HepG2 (cell line): ENCODE results near the gene ADSS1. TPM values are rescaled to one million over a fixed set of nuclear protein-coding genes. Genes with fewer than 3 reads are reported as not detected.

Experiments used
- AGO2 ChIP-seq: fragments of 200-400 bp; formaldehyde crosslinking; optimal IDR thresholded peaks from 2 replicates; pipeline ENCODE3; 2017; ENCODE audit warnings: mild to moderate bottlenecking, low read depth, low read length, moderate library complexity
- CBX2 ChIP-seq, 2 experiments: fragments of 200-600 bp in 1 of 2; sonication (generic); formaldehyde crosslinking in 1 of 2; IDR thresholded peaks; 2 replicates each; pipeline versions ENCODE4 v1.7.0 to v1.8.1; 2018 to 2022; ENCODE audit warnings: low read depth in 2 of 2, low read length in 1 of 2, mild to moderate bottlenecking in 1 of 2, missing genetic modification reagents in 1 of 2
- CERS6 ChIP-seq: sonication (generic); formaldehyde crosslinking; IDR thresholded peaks from 2 replicates; pipeline ENCODE4 v1.5.0; 2020; ENCODE audit warnings: missing genetic modification reagents
- FOXA1 ChIP-seq, 2 experiments: fragments of 450-650 bp in 1 of 2; sonication (generic) in 1 of 2; formaldehyde crosslinking in 1 of 2; IDR thresholded peaks; 2 replicates each; pipeline versions ENCODE4 v1.4.0 to v1.6.1; 2016 to 2020; ENCODE audit warnings: missing genetic modification reagents in 1 of 2
- HDAC1 ChIP-seq: sonication (generic); formaldehyde crosslinking; IDR thresholded peaks from 2 replicates; pipeline ENCODE4 v1.5.1; 2020; ENCODE audit warnings: mild to moderate bottlenecking, missing genetic modification reagents
- KLF16 ChIP-seq, 2 experiments: sonication (generic) in 1 of 2; formaldehyde crosslinking in 1 of 2; IDR thresholded peaks; 2 replicates each; pipeline versions ENCODE4 v1.6.1 to v1.8.0; 2016 to 2023; ENCODE audit warnings: missing genetic modification reagents in 2 of 2, missing compliant biosample characterization in 1 of 2
- KLF6 ChIP-seq: IDR thresholded peaks from 2 replicates; pipeline ENCODE4 v1.8.0; 2016; ENCODE audit warnings: missing biosample characterization, missing genetic modification reagents
- NCOR1 ChIP-seq: fragments of 200-600 bp; sonication (generic); IDR thresholded peaks from 2 replicates; pipeline ENCODE4 v1.7.0; 2017; ENCODE audit warnings: antibody characterized with exemption, low read length, borderline replicate concordance
- PHF21A ChIP-seq: sonication (generic); formaldehyde crosslinking; IDR thresholded peaks from 2 replicates; pipeline ENCODE4 v1.5.0; 2020; ENCODE audit warnings: mild to moderate bottlenecking, missing genetic modification reagents
- PITX1 ChIP-seq: sonication (generic); formaldehyde crosslinking; IDR thresholded peaks from 2 replicates; pipeline ENCODE4 v1.5.1; 2020; ENCODE audit warnings: mild to moderate bottlenecking, missing genetic modification reagents
- SALL2 ChIP-seq: sonication (generic); formaldehyde crosslinking; IDR thresholded peaks from 2 replicates; pipeline ENCODE4 v1.8.1; 2023; ENCODE audit warnings: mild to moderate bottlenecking, missing genetic modification reagents, inconsistent platforms
- SIN3B ChIP-seq: fragments of 150-350 bp; IDR thresholded peaks from 2 replicates; pipeline ENCODE4 v1.6.1; 2014; ENCODE audit warnings: low read length
- SMC3 ChIP-seq: IDR thresholded peaks from 2 replicates; pipeline ENCODE4 v1.6.1; 2011; ENCODE audit warnings: low read length, improper control_type of control experiment
- SSRP1 ChIP-seq: IDR thresholded peaks from 2 replicates; pipeline ENCODE4 v1.6.1; 2016; ENCODE audit warnings: control low read depth
- ZBTB49 ChIP-seq: sonication (generic); formaldehyde crosslinking; IDR thresholded peaks from 2 replicates; pipeline ENCODE4 v1.4.0; 2020; ENCODE audit warnings: missing genetic modification reagents, borderline replicate concordance
- ZNF501 ChIP-seq: sonication (generic); formaldehyde crosslinking; IDR thresholded peaks from 2 replicates; pipeline ENCODE4 v1.5.1; 2020; ENCODE audit warnings: mild to moderate bottlenecking, moderate library complexity, missing genetic modification reagents
- ZNF557 ChIP-seq: sonication (generic); formaldehyde crosslinking; IDR thresholded peaks from 2 replicates; pipeline ENCODE4 v1.4.0; 2020; ENCODE audit warnings: missing genetic modification reagents
- ZNF770 ChIP-seq: sonication (generic); formaldehyde crosslinking; IDR thresholded peaks from 2 replicates; pipeline ENCODE4 v1.5.0; 2020; ENCODE audit warnings: mild to moderate bottlenecking, missing genetic modification reagents
- polyA plus RNA-seq, 8 experiments: library from polyadenylated mRNA; depleted of rRNA in 3 of 8; stranded (reverse) in 7 of 8; unstranded in 1 of 8; fragments of >200 nt; fragmentation: Illumina TruSeq in 4 of 8; extraction: Trizol in 4 of 8; gene quantifications; 2 replicates each; pipeline versions ENCODE4 v1.2.1 to v1.2.3, GENCODE V29; 2011 to 2016; ENCODE audit warnings: low read depth in 4 of 8, missing spikeins in 1 of 8, mixed read lengths in 1 of 8; ENCODE audit not compliant: insufficient read depth in 1 of 8
- total RNA-seq, 5 experiments: library from RNA; depleted of rRNA; stranded (reverse); fragments of >200 nt; fragmentation: Illumina TruSeq; extraction: Trizol; gene quantifications; 2 replicates each; pipeline ENCODE4 v1.2.3, GENCODE V29; 2016; ENCODE audit warnings: low read depth in 1 of 5
- TF ChIP-seq, protein P1 (sequence below): IDR thresholded peaks from 2 replicates; pipeline ENCODE4 v1.6.1; 2012; ENCODE audit warnings: low read depth, low read length, improper control_type of control experiment
- TF ChIP-seq, protein P2 (sequence below): sonication (generic); formaldehyde crosslinking; IDR thresholded peaks from 2 replicates; pipeline ENCODE4 v1.5.0; 2020; ENCODE audit warnings: missing genetic modification reagents, mild to moderate bottlenecking, borderline replicate concordance

Gene ADSS1
- total and polyA plus RNA-seq, 2 of the 13 experiments (the other 11 are each of a cell fraction or from before 2014, with no cell fraction given), result 1.0 to 36.7 TPM

DNA sequence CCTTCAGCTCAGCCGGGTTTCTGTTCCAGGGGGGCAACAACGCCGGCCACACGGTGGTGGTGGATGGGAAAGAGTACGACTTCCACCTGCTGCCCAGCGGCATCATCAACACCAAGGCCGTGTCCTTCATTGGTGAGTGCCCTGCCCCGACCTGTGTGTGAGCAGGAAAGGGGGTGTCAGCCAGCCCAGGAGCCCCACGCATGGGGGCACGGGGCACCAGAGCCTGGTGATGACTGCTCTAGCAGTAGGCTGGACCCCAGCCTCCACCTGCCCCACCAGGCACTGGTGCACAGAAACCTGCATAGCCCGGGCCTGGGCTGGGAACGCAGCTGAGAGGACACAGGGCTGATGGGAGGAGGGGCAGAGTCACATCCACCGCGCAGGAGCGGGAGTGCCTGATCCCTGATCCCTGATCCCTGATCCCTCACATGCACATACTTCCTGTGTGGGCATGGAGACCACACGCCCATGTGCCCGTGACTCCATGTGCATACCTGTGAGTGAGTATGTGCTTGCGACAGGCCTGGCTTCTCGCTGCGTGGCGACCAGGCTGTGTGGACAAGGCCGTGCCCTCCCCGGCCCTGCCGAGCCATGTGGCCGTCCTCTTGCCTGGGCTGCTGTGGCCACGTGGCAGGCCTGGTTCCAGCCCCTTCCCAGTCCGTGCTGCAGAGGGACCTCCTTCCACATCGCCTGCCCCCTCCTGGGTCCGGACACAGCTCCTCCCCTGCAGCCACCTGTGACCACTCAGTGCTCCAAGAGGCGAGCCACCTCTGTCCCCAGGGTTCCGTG lies 11.2 kb downstream of the ADSS1 start (continued):
- TF ChIP-seq ZNF770 (CRISPR knock-in tag) (no peak), KLF6 (CRISPR knock-in tag) (peak; percentile 58; the same call in 1 of the 2 replicates), NCOR1 (no peak), AGO2 (peak; percentile 23), HDAC1 (CRISPR knock-in tag) (peak; percentile 80), ZNF557 (0 out of 2 replicates have a peak, but pooled peaks have one; percentile 49), KLF16 (CRISPR knock-in tag; IDR thresholded peaks at IDR 0.05) (peak; percentile 55 to 87; a peak in 1 of 4 replicates), SALL2 (CRISPR knock-in tag) (no peak), SSRP1 (no peak), PITX1 (CRISPR knock-in tag) (peak; percentile 83), ZNF501 (no peak), ZBTB49 (CRISPR knock-in tag) (no peak), SIN3B (no peak), FOXA1 (IDR thresholded peaks at IDR 0.05) (no peak), FOXA1 (CRISPR knock-in tag; IDR thresholded peaks at IDR 0.05) (peak; percentile 60), PHF21A (CRISPR knock-in tag) (no peak), CBX2 (IDR thresholded peaks at IDR 0.05; ENCODE audit: low read depth, low read length) (no peak), CBX2 (CRISPR knock-in tag; IDR thresholded peaks at IDR 0.05; ENCODE audit: low read depth) (no peak; the same call in 1 of the 2 replicates), SMC3 (no peak), CERS6 (CRISPR knock-in tag) (peak; percentile 89; the same call in 1 of the 2 replicates)
- TF ChIP-seq, protein P1, sequence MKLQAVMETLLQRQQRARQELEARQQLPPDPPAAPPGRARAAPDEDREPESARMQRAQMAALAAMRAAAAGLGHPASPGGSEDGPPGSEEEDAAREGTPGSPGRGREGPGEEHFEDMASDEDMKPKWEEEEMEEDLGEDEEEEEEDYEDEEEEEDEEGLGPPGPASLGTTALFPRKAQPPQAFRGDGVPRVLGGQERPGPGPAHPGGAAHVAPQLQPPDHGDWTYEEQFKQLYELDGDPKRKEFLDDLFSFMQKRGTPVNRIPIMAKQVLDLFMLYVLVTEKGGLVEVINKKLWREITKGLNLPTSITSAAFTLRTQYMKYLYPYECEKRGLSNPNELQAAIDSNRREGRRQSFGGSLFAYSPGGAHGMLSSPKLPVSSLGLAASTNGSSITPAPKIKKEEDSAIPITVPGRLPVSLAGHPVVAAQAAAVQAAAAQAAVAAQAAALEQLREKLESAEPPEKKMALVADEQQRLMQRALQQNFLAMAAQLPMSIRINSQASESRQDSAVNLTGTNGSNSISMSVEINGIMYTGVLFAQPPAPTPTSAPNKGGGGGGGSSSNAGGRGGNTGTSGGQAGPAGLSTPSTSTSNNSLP, result no peak
- TF ChIP-seq, protein P2, sequence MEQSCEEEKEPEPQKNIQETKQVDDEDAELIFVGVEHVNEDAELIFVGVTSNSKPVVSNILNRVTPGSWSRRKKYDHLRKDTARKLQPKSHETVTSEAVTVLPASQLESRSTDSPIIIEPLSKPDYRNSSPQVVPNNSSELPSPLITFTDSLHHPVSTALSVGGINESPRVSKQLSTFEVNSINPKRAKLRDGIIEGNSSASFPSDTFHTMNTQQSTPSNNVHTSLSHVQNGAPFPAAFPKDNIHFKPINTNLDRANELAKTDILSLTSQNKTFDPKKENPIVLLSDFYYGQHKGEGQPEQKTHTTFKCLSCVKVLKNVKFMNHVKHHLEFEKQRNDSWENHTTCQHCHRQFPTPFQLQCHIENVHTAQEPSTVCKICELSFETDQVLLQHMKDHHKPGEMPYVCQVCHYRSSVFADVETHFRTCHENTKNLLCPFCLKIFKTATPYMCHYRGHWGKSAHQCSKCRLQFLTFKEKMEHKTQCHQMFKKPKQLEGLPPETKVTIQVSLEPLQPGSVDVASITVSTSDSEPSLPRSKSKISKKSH (CRISPR knock-in tag), result peak; percentile 69; the same call in 1 of the 2 replicates
